ENCODE results near the gene ATF6. TPM values are rescaled to one million over a fixed set of nuclear protein-coding genes. Genes with fewer than 3 reads are reported as not detected.

Gene ATF6
- total RNA-seq, 1 donor from 2014 or later = 22.9 TPM

- Mint-ChIP-seq H3K36me3 (no peaks in the 10 kb centered on the region), H3K9me3 (no peaks in the 10 kb centered on the region), H3K27me3 (peaks cover 49% of the 10 kb centered on the region), H3K4me1 (ENCODE audit: unreplicated experiment) (peaks cover 4% of the 10 kb centered on the region), H3K4me3 (no peak overlapping the region), H3K27ac (no peak overlapping the region)
- DNase-seq (ENCODE audit: extremely low spot score, unreplicated experiment) = no peak
- TF ChIP-seq CTCF (conservative IDR thresholded peaks at IDR 0.05) = peak; percentile 65
These were observed 27.4 kb upstream of the ATF6 start for GRCh38 chr1:161738627-161739287.

GRCh38 chr1:161739865-161740566 lies 26.1 kb upstream of the ATF6 start:
- no peak overlapping the region for H3K4me3 Mint-ChIP-seq
- H3K9me3 Mint-ChIP-seq = no peaks in the 10 kb centered on the region
- no peak for DNase-seq (ENCODE audit: extremely low spot score, unreplicated experiment)
- peaks cover 55% of the 10 kb centered on the region for H3K27me3 Mint-ChIP-seq
- peaks cover 4% of the 10 kb centered on the region for H3K4me1 Mint-ChIP-seq (ENCODE audit: unreplicated experiment)
- TF ChIP-seq CTCF (conservative IDR thresholded peaks at IDR 0.05) = no peak
- H3K27ac Mint-ChIP-seq = no peak overlapping the region
- no peaks in the 10 kb centered on the region for H3K36me3 Mint-ChIP-seq

- Mint-ChIP-seq H3K4me1 (ENCODE audit: unreplicated experiment) (peaks cover 4% of the 10 kb centered on the region), H3K4me3 (no peak overlapping the region), H3K27ac (no peak overlapping the region), H3K36me3 (no peaks in the 10 kb centered on the region), H3K9me3 (no peaks in the 10 kb centered on the region), H3K27me3 (peaks cover 55% of the 10 kb centered on the region)
- no peak for DNase-seq (ENCODE audit: extremely low spot score, unreplicated experiment)
- TF ChIP-seq CTCF (conservative IDR thresholded peaks at IDR 0.05) = no peak
These were observed 25.2 kb upstream of the ATF6 start for GRCh38 chr1:161740921-161741320.

GRCh38 chr1:161743231-161743630 lies 22.9 kb upstream of the ATF6 start:
- H3K36me3 Mint-ChIP-seq = no peaks in the 10 kb centered on the region
- H3K4me1 Mint-ChIP-seq (ENCODE audit: unreplicated experiment) = peaks cover 4% of the 10 kb centered on the region

GRCh38 chr1:161747801-161748200 lies 18.3 kb upstream of the ATF6 start:
- no peaks in the 10 kb centered on the region for H3K9me3 Mint-ChIP-seq
- H3K36me3 Mint-ChIP-seq = peaks cover 4% of the 10 kb centered on the region
- H3K27me3 Mint-ChIP-seq = peaks cover 21% of the 10 kb centered on the region
- no peak for TF ChIP-seq CTCF (conservative IDR thresholded peaks at IDR 0.05)
- no peak for DNase-seq (ENCODE audit: extremely low spot score, unreplicated experiment)
- no peak overlapping the region for H3K27ac Mint-ChIP-seq
- peaks cover 16% of the 10 kb centered on the region for H3K4me1 Mint-ChIP-seq (ENCODE audit: unreplicated experiment)
- H3K4me3 Mint-ChIP-seq = no peak overlapping the region

More at GRCh38 chr1:161743231-161743630, 22.9 kb upstream of the ATF6 start:
- no peak for DNase-seq (ENCODE audit: extremely low spot score, unreplicated experiment)
- H3K4me3 Mint-ChIP-seq = no peak overlapping the region
- TF ChIP-seq CTCF (conservative IDR thresholded peaks at IDR 0.05) = no peak
- H3K9me3 Mint-ChIP-seq = no peaks in the 10 kb centered on the region
- no peak overlapping the region for H3K27ac Mint-ChIP-seq
- peaks cover 48% of the 10 kb centered on the region for H3K27me3 Mint-ChIP-seq
